ENCODE data around the gene SH3PXD2A. TPM values are rescaled to one million over a fixed set of nuclear protein-coding genes. Genes with fewer than 3 reads are reported as not detected.

SH3PXD2A gene
- total RNA-seq, 4 donors from 2014 or later: 128 to 154 (median 136) TPM

GRCh38 chr10:103560886-103561285 is 294.5 kb downstream of the SH3PXD2A start:
- TF ChIP-seq CTCF (IDR thresholded peaks at IDR 0.05) (no peak), POLR2A (IDR thresholded peaks at IDR 0.05) (no peak), EP300 (IDR thresholded peaks at IDR 0.05) (no peak)
- peaks cover 0 to 7% of the 10 kb centered on the region in 2 donors for H3K27me3 ChIP-seq
- peaks cover 0 to 2% (median 2%) of the 10 kb centered on the region in 4 donors for H3K4me1 ChIP-seq
- no peak overlapping the region for H3K27ac ChIP-seq
- peaks cover 0 to 7% (median 0%) of the 10 kb centered on the region in 4 donors for H3K9me3 ChIP-seq
- no peak overlapping the region for H3K4me3 ChIP-seq
- DNase-seq (ENCODE audit: low spot score in 2 of 2): no peak
- WGBS, 2 donors: 87 to 89% methylated on average over 7 of the region's 7 CpGs
- H3K36me3 ChIP-seq: no peaks in the 10 kb centered on the region

- peaks cover 0 to 11% (median 9%) of the 10 kb centered on the region in 4 donors for H3K4me1 ChIP-seq
- no peak overlapping the region for H3K27ac ChIP-seq
- no peak overlapping the region for H3K4me3 ChIP-seq
- H3K36me3 ChIP-seq: no peaks in the 10 kb centered on the region
- TF ChIP-seq POLR2A (IDR thresholded peaks at IDR 0.05): no peak
- TF ChIP-seq CTCF (IDR thresholded peaks at IDR 0.05): no peak
- TF ChIP-seq EP300 (IDR thresholded peaks at IDR 0.05): no peak
- H3K27me3 ChIP-seq: peaks cover 0 to 14% of the 10 kb centered on the region in 2 donors
- H3K9me3 ChIP-seq: peaks cover 0 to 7% (median 0%) of the 10 kb centered on the region in 4 donors
- 82 to 95% methylated on average over 9 of the region's 9 CpGs for WGBS, 2 donors
- no peak for DNase-seq (ENCODE audit: low spot score in 2 of 2)
These were observed 295.6 kb downstream of the SH3PXD2A start for GRCh38 chr10:103559776-103560175.

GRCh38 chr10:103558911-103559310 is 296.5 kb downstream of the SH3PXD2A start:
- WGBS, 2 donors: 64 to 73% methylated on average over 9 of the region's 9 CpGs
- Histone ChIP-seq H3K27me3 (peaks cover 0 to 14% of the 10 kb centered on the region in 2 donors), H3K4me1 (peaks cover 0 to 11% (median 9%) of the 10 kb centered on the region in 4 donors), H3K36me3 (no peaks in the 10 kb centered on the region), H3K4me3 (no peak overlapping the region), H3K9me3 (peaks cover 0 to 7% (median 0%) of the 10 kb centered on the region in 4 donors), H3K27ac (no peak overlapping the region)
- no peak for TF ChIP-seq EP300 (IDR thresholded peaks at IDR 0.05)
- TF ChIP-seq CTCF (IDR thresholded peaks at IDR 0.05): no peak
- TF ChIP-seq POLR2A (IDR thresholded peaks at IDR 0.05): no peak
- DNase-seq (ENCODE audit: low spot score in 2 of 2): no peak

- no peak for TF ChIP-seq POLR2A (IDR thresholded peaks at IDR 0.05)
- no peak for TF ChIP-seq EP300 (IDR thresholded peaks at IDR 0.05)
- no peak for TF ChIP-seq CTCF (IDR thresholded peaks at IDR 0.05)
- Histone ChIP-seq H3K27ac (no peak overlapping the region), H3K9me3 (peaks cover 0 to 7% (median 0%) of the 10 kb centered on the region in 4 donors), H3K4me3 (no peak overlapping the region), H3K36me3 (no peaks in the 10 kb centered on the region), H3K27me3 (peaks cover 0 to 14% of the 10 kb centered on the region in 2 donors), H3K4me1 (peaks cover 0 to 11% (median 9%) of the 10 kb centered on the region in 4 donors)
- 94 to 95% methylated on average over 10 of the region's 10 CpGs for WGBS, 2 donors
- DNase-seq (ENCODE audit: low spot score in 2 of 2): no peak
These were observed 297.9 kb downstream of the SH3PXD2A start for GRCh38 chr10:103557455-103557854.

- H3K4me3 ChIP-seq: no peak overlapping the region
- peaks cover 0 to 11% (median 9%) of the 10 kb centered on the region in 4 donors for H3K4me1 ChIP-seq
- H3K9me3 ChIP-seq: peaks cover 0 to 7% (median 0%) of the 10 kb centered on the region in 4 donors
- no peak for DNase-seq (ENCODE audit: low spot score in 2 of 2)
- no peak overlapping the region for H3K27ac ChIP-seq
- WGBS, 2 donors: 82 to 83% methylated on average over 12 of the region's 12 CpGs
- TF ChIP-seq CTCF (IDR thresholded peaks at IDR 0.05) (no peak), POLR2A (IDR thresholded peaks at IDR 0.05) (no peak), EP300 (IDR thresholded peaks at IDR 0.05) (no peak)
- no peaks in the 10 kb centered on the region for H3K36me3 ChIP-seq
- peaks cover 0 to 13% of the 10 kb centered on the region in 2 donors for H3K27me3 ChIP-seq
These were observed 298.9 kb downstream of the SH3PXD2A start for GRCh38 chr10:103556383-103557007.
